ENCODE results near the gene LRBA.

DNA sequence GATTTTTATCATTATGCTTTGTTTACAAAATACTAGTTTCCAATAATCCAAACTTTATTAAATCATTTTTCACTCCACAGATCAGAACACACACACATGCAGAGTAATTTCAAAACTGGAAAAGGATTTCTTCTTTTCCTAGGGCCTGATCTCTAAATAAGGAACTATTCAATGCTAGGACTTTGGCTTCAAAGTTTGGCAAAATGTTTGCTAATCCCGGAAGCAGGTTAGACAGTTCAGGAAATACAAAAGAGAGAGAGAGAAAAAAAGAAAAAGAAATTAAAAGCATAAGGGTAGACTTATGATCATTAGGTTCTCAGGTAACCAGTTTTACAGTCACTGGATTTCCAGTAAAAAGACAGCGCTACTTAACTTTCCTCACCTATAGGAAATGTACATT lies 725.9 kb downstream of the LRBA start:
- TF ChIP-seq, protein P1, sequence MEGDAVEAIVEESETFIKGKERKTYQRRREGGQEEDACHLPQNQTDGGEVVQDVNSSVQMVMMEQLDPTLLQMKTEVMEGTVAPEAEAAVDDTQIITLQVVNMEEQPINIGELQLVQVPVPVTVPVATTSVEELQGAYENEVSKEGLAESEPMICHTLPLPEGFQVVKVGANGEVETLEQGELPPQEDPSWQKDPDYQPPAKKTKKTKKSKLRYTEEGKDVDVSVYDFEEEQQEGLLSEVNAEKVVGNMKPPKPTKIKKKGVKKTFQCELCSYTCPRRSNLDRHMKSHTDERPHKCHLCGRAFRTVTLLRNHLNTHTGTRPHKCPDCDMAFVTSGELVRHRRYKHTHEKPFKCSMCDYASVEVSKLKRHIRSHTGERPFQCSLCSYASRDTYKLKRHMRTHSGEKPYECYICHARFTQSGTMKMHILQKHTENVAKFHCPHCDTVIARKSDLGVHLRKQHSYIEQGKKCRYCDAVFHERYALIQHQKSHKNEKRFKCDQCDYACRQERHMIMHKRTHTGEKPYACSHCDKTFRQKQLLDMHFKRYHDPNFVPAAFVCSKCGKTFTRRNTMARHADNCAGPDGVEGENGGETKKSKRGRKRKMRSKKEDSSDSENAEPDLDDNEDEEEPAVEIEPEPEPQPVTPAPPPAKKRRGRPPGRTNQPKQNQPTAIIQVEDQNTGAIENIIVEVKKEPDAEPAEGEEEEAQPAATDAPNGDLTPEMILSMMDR (IDR thresholded peaks at IDR 0.05; ENCODE audit: low read length): no peak
- no peak for TF ChIP-seq EZH2 (optimal IDR thresholded peaks at IDR 0.05; ENCODE audit: low read depth, low read length)
- no peak for TF ChIP-seq EZH2phosphoT487 (IDR thresholded peaks at IDR 0.05; ENCODE audit: low read length)

All from MM.1S (cell line).